GDM1 (cell line): Measurements from ENCODE around the gene GALNT2.

Experiments used
- DNase-seq: peaks from one replicate; lab custom pipeline; 2025; lab: John Stamatoyannopoulos, UW

The GALNT2 gene

GRCh38 chr1:230071316-230071715, 4.3 kb downstream of the GALNT2 start:
- no peak for DNase-seq

DNA sequence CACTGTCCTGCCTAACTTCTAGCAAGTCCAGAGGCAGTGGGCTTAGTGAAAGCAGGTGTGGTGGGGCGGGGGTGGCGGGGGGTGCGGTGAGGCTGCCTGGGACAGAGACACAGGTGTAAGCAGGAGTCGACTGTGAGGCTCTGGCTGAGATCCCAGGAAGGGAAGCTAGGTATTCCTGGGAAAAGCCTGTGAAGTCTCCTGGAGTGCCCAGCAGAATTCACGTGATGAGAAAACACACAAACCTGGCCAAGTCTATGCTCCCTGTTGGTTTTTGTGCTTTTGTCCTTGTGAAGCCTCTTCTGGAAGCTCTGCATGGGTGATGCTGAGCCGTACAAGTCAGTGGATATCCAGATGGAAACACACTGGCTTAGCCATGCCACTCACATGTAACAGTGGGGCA, 5.3 kb downstream of the GALNT2 start:
- no peak for DNase-seq

DNA sequence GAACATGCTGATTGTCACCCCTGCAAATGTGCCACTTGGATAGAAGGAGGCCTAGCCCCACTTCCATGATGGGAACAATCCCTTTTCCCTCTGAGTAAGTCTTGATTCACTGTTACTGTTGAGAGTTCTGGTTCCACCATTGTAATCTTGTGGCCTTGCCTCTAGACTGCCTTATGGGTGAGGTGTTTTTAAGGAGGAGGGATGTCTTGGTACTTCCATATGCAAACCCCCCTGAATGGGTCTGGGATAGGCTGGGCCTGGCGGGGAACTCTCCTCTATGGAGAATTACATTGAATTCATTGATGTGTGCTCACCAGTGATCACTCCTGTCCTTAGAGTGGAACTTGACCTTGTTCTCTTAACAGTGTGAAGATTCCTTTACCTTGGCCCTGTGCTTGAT, 5.8 kb downstream of the GALNT2 start:
- DNase-seq, result no peak

DNA sequence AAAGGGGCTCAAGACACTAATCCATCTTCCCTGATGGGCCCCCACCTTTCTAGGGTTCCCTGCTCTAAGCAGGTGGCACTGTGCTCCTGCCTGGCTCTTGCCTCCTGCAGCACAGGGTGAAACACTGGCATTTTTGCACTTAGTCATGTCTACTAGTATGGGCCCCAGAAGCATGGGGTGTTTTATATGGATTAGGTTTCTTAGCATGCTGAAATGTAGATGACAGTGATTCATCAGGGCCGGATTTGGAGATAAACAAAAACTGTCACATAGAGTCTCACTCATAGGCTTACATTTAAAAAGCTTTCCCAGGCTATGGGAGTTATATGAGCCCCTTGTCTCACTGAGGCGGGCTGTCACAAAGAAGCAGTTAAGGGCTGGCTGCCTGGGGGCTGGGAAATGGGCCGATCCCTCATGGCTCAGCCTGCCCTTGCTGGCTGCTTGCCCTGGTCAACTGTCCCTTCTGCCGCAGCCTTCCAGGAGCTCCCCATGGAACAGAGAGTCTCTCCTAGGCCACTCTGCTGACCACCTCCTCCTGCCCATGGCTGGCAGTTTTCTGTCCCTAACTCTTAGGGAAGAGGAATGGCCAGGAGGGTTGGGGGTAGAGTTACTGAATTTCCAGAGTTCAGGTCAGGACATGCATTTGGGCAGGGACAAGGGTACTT, 6.5 kb downstream of the GALNT2 start:
- DNase-seq, result no peak

DNA sequence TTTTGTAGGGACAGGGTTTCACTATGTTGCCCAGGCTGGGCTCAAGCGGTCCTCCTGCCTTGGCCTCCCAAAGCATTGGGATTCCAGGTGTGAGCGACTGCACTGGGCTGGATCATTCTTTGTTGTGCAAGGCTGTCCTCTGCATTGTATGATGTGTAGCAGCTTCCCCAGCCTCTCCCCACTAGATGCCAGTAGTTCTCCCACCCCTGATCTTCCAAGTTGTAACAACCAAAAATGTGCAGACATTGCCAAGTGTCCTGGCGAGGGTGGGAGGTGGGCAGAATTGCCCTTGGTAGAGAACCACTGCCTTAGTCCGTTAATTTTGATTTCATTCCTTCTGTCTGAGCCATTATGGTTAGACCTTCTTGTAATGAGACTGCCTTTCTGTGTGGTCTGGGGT, 7.2 kb downstream of the GALNT2 start:
- no peak for DNase-seq

- DNase-seq, result no peak
These were observed 7.7 kb downstream of the GALNT2 start for GRCh38 chr1:230074762-230075161.

DNA sequence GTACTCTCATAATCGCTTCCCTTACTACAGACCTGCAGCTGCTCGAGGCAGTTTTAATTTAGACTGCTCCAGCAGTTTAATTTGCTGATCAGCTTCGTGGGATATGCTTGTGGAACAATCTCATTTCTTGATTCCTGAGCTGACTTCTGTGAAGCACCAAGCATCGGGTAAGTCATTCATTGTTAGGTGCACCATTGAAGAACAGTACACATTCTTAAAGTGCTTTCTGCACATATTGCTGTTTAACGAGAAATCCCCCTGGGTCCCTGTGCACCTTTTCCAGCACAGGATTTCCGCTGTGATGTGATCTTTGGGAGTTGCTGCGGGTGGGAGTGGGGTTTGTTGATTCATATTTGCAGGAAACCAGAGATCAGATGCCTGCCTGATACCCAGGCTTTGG, 9.1 kb downstream of the GALNT2 start:
- no peak for DNase-seq

DNA sequence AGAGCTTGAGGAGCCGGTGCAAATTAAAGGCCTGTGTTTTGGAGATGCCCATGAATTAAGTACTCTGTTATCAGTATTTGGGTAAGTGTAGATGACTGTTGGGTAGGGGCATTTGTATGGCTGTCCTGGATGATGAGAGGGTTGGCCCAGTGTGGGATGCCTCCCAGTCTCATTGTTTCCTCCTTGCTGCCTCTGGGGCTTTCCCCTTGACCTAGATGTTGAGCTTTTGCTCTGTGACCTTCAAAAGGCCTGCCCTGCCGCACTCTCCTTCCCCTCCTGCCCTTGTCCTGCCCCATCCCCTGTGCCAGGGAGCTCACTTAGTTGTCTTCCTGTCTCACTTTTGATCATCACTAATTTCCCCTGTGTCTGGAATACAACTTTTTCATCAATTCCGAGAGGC, 10.0 kb downstream of the GALNT2 start:
- DNase-seq, result no peak

DNA sequence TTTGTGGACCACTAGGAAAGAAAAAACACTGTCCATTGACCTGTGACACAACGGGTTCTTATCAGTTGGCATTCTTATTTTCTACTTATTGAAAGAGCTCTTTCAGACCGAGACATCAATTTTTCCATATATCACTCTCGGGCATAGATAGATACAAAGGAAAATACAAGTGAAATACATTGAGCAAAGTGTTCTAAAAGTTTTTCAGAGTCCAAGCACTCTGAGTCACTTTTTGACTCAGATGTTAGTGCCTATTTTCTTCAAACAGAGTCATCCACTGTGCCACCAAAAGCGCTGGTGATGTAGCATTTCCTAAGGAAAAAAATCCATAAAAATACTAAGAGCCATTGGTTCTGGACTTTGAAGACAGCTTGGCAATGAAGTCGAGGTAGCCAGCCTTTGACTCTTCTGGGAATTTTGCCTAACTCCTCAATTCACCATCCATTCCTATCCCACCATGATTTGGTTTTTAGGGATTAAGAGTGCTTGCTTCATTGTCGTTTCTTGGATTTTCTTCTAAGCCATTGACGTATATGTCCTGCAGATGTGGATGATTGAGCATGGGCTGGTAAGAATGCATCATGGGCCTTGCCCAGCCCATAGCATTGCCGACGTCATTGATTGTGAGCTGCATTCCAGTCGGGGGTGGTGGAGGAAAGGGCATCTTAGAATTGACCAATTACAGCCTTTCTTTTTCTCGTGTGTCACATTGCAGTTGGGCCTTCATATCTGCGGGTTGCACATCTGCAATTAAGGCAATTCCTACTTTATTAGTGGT, 10.6 kb downstream of the GALNT2 start:
- DNase-seq, result no peak

GRCh38 chr1:230079199-230080024, 12.4 kb downstream of the GALNT2 start:
- DNase-seq, result no peak

GRCh38 chr1:230080822-230081221, 13.8 kb downstream of the GALNT2 start:
- no peak for DNase-seq

GRCh38 chr1:230081751-230082150, 14.7 kb downstream of the GALNT2 start:
- DNase-seq, result no peak

DNA sequence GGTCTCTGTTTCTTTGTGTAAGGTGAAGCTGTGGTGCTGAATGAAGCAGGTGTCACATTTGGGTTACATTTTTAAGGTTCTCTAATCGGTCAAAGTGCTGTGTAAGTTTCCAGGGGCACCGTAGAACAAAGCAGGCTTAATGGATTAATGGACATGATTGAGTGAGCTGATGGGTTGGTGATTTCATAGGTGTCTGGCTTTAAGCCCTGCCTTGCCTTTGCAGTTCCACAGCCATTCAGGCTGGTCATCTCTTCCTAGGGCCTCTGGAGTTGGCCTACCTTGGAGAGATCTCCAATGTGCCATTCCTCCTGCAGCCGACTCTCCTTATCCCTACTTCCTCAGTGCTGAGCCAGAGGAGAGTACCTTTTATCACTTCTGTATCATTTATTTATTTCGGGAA, 15.2 kb downstream of the GALNT2 start:
- DNase-seq, result no peak

DNA sequence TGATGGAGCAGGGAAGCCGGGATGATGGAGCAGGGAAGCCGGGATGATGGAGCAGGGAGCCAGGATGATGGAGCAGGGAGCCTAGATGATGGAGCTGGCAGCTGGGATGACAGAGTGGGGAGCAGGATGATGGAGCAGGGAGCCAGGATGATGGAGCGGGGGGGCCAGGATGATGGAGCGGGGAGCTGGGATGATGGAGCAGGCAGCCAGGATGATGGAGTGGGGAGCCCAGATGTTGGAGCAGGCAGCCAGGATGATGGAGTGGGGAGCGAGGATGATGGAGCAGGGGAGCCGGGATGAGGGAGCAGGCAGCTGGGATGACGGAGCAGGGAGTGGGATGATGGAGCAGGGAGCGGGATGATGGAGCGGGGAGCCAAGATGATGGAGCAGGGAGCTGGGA, 16.0 kb downstream of the GALNT2 start:
- no peak for DNase-seq

- DNase-seq, result no peak
These were observed 16.8 kb downstream of the GALNT2 start for GRCh38 chr1:230083746-230084407.

DNA sequence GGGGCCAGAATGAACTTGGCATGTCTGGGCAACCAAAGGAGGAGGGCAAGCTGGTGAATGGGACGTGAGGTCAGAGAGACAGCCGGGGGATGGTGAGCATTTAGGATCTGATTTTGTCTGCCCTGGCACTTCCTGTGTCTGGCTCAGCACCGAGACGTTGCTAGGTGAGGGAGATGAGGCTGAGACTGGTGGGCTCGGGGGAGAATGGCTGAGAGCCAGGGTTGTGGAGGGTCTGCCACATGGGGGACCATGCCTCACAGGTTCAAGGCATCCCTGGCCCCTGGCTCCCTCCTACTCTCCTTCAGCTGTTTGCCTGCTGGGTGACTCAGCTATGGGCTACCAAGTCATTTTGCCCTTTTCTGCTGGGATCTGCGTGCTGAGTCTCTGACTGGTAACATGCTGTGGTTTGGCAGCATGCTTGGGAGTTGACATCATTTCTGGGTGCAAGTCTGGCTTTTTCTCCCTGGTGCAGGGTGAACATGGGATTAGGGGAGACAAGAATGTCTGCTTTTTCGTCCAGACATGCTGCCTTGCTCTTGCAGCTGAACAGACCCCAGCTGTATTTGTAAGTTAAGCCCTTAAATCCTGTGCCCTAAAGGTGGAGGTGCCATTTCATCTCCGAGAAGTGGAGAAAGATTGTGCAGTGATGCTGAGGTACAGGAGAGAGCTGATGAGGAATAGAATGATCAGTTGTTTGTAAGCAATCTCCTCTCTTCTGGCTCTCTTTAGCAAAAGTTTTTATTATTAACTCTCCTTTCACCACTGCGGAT, 17.6 kb downstream of the GALNT2 start:
- no peak for DNase-seq

DNA sequence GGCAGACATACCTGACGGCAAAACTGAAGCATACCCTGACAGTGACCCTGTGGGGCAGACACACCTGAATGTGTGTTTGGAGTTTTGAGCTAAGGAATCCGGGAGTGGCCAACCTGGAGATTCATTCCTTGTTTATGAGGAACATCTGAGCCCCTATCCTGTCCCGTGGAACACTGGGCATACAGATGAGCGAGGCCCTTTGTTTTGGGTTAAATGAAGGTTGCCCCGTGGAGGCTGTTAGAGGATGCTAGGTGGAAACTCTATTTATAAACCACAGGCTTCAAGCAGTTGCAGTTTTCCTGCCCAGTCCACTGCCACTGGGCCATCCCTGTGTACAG, 18.1 kb downstream of the GALNT2 start:
- no peak for DNase-seq

DNA sequence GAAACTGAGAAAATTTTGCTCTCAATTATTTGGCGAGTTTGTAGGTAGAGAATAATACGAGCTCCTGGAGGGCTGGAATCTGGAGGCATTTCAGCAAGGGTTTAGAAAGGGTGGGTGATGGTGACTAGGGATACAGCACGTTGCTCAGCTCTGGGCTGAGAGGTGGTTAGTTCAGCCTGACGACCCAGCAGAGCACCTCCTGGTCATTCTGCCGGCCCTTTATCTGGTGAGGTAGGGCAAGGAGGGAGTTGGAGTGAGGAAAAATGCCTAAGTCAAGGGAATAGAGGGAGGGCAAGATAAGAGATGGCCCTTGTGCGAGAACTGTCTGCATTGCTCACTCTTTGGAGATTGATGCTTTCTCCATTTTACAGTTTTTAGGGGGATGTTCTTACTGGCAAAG, 19.1 kb downstream of the GALNT2 start:
- DNase-seq, result no peak

GRCh38 chr1:230087028-230087716, 20.1 kb downstream of the GALNT2 start:
- DNase-seq, result no peak

DNA sequence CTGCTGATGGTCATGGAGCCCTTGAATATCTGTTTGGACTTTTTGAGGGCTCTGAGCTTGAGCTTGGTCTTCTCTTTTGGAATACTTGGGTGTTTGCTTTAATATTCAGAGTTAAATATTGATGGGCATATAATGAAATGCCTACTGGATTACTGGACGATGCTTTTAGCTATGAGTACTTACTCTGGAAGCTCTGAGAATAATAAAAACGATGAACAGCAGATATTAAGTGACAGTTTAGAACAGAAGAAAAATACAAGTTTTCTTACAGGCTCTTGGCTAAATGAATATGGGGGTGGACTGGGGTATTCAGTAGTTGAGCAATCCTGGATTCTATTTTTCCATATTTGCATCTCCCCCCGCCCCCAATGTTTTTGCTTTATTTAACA, 20.7 kb downstream of the GALNT2 start:
- no peak for DNase-seq

GRCh38 chr1:230090194-230090711, 23.2 kb downstream of the GALNT2 start:
- DNase-seq, result no peak
